ENCODE measurements around the gene LRRN2. TPM values are rescaled to one million over a fixed set of nuclear protein-coding genes. Genes with fewer than 3 reads are reported as not detected.

The LRRN2 gene
- total RNA-seq, 1 experiment from 2014 or later = 5.3 TPM

GRCh38 chr1:204709960-204710912 lies 24.7 kb upstream of the LRRN2 start (continued):
- TF ChIP-seq ZNF423 (CRISPR knock-in tag; IDR thresholded peaks at IDR 0.05) = peak; percentile 52; the same call in 1 of the 2 replicates
- TF ChIP-seq FOXK1 (CRISPR knock-in tag; IDR thresholded peaks at IDR 0.05) = peak; percentile 27; the same call in 1 of the 2 replicates
- no peak for TF ChIP-seq SOX15 (CRISPR knock-in tag; IDR thresholded peaks at IDR 0.05)
- no peak for TF ChIP-seq CBFB (CRISPR knock-in tag; IDR thresholded peaks at IDR 0.05; ENCODE audit: low read depth)

- no peak for TF ChIP-seq ZNF512 (CRISPR knock-in tag; IDR thresholded peaks at IDR 0.05; ENCODE audit: borderline replicate concordance)
- TF ChIP-seq FOXJ3 (CRISPR knock-in tag; IDR thresholded peaks at IDR 0.05; ENCODE audit: borderline replicate concordance) = no peak
- TF ChIP-seq ATF1 (CRISPR knock-in tag; IDR thresholded peaks at IDR 0.05) = no peak
- TF ChIP-seq NFYB (CRISPR knock-in tag; conservative IDR thresholded peaks at IDR 0.05; ENCODE audit: low read depth) = no peak
- no peak for TF ChIP-seq E2F4 (CRISPR knock-in tag; IDR thresholded peaks at IDR 0.05; ENCODE audit: borderline replicate concordance, low read depth)
- no peak for TF ChIP-seq E2F1 (CRISPR knock-in tag; IDR thresholded peaks at IDR 0.05)
- no peak for TF ChIP-seq PRRX2 (CRISPR knock-in tag; IDR thresholded peaks at IDR 0.05)
- no peak for TF ChIP-seq SOX15 (CRISPR knock-in tag; IDR thresholded peaks at IDR 0.05)
- TF ChIP-seq NFE2L1 (CRISPR knock-in tag; IDR thresholded peaks at IDR 0.05) = no peak
- no peak for TF ChIP-seq PREB (CRISPR knock-in tag; IDR thresholded peaks at IDR 0.05; ENCODE audit: borderline replicate concordance)
- H3K4me1 Mint-ChIP-seq = peaks cover 82% of the 10 kb centered on the region
- ChIA-PET POLR2A (no interaction called here), CTCF (interaction anchor here (2.1 to 3.9 kb wide), 5 partner anchors 38 to 98 kb away, joined by 7 to 13 read pairs (median 11); no protein-coding TSS in a partner anchor)
- H3K27ac Mint-ChIP-seq = no peak overlapping the region
- ATAC-seq (no peak), DNase-seq (ENCODE audit: low spot score) (no peak)
- H3K27me3 Mint-ChIP-seq (ENCODE audit: low read depth) = peaks cover 96% of the 10 kb centered on the region
- H3K9me3 Mint-ChIP-seq = no peaks in the 10 kb centered on the region
- no peak overlapping the region for H3K4me3 Mint-ChIP-seq
- H3K36me3 Mint-ChIP-seq = no peaks in the 10 kb centered on the region
Measured at GRCh38 chr1:204709021-204709420, 23.5 kb upstream of the LRRN2 start.

GRCh38 chr1:204706838-204707509 lies 21.4 kb upstream of the LRRN2 start:
- Mint-ChIP-seq H3K27me3 (ENCODE audit: low read depth) (peaks cover 93% of the 10 kb centered on the region), H3K36me3 (no peaks in the 10 kb centered on the region), H3K27ac (no peak overlapping the region), H3K4me1 (peaks cover 63% of the 10 kb centered on the region), H3K9me3 (no peaks in the 10 kb centered on the region), H3K4me3 (0 out of 2 replicates have a peak overlapping the region, but pooled peaks have one; percentile 4)
- peak; percentile 52 for DNase-seq (ENCODE audit: low spot score)
- ATAC-seq = peak; percentile 20
- ChIA-PET POLR2A (interaction anchor here (0.9 kb wide), 1 partner anchor 70 kb away, joined by 8 read pairs; no protein-coding TSS in a partner anchor), CTCF (interaction anchor here (1.2 to 3.9 kb wide), 8 partner anchors 8 to 100 kb away, joined by 3 to 13 read pairs (median 8); no protein-coding TSS in a partner anchor)
- TF ChIP-seq ATF2 (CRISPR knock-in tag; IDR thresholded peaks at IDR 0.05; ENCODE audit: borderline replicate concordance, low read depth) (no peak), TP53 (CRISPR knock-in tag; IDR thresholded peaks at IDR 0.05) (no peak), ZSCAN18 (CRISPR knock-in tag; IDR thresholded peaks at IDR 0.05) (no peak), STAT6 (CRISPR knock-in tag; conservative IDR thresholded peaks at IDR 0.05; ENCODE audit: low read depth) (no peak), NFATC4 (CRISPR knock-in tag; IDR thresholded peaks at IDR 0.05) (no peak), KAT7 (CRISPR knock-in tag; IDR thresholded peaks at IDR 0.05; ENCODE audit: borderline replicate concordance) (no peak), ETV6 (CRISPR knock-in tag; IDR thresholded peaks at IDR 0.05) (peak; percentile 38)

All from WTC11 (cell line).